Stimulated activated CD4-positive, alpha-beta T cell treated with anti-CD3 and anti-CD28 coated beads, Interleukin-4, amount 100 ng/mL, for 24 hours (primary cell): ENCODE data around the gene PRR7.
A peak's percentile ranks its signal among the peaks of the same experiment; 100 is the strongest.
"Not testable (repeated sequence)": the region's sequence is repeated elsewhere in the genome, so short reads cannot be mapped to it uniquely, and the experiment has no call there.

Experiments
- DNase-seq: peaks from one replicate; pipeline ENCODE4 v3.0.0-alpha.2; 2020

The PRR7 gene

GRCh38 chr5:177446200-177447065, at the start of gene PRR7:
Gene PRR7 (plus strand): TSS chr5:177446814. CDS start chr5:177455068, 8,254 bp downstream.
- DNase-seq: peak; percentile 69

GRCh38 chr5:177397875-177398390, 48.7 kb upstream of the PRR7 start:
- no peak for DNase-seq

- no peak for DNase-seq
These were observed 46.4 kb upstream of the PRR7 start, which contains the start of gene PFN3 for GRCh38 chr5:177399997-177400868. Gene PFN3 (minus strand): TSS chr5:177400661. CDS start chr5:177400576, 85 bp downstream.

GRCh38 chr5:177402271-177403043, 44.2 kb upstream of the PRR7 start:
- peak; percentile 74 for DNase-seq

GRCh38 chr5:177403102-177403791, 43.4 kb upstream of the PRR7 start:
- DNase-seq: peak; percentile 45

- peak; percentile 86 for DNase-seq
These were observed 42.6 kb upstream of the PRR7 start for GRCh38 chr5:177403792-177404640.

- DNase-seq: no peak
These were observed 41.9 kb upstream of the PRR7 start for GRCh38 chr5:177404641-177405179.

- DNase-seq: no peak
These were observed 41.3 kb upstream of the PRR7 start for GRCh38 chr5:177405312-177405711.

- DNase-seq: no peak
These were observed 40.8 kb upstream of the PRR7 start for GRCh38 chr5:177405805-177406204.

- DNase-seq: no peak
These were observed 37.4 kb upstream of the PRR7 start, which contains the start of gene F12 for GRCh38 chr5:177409043-177409801. Gene F12 (minus strand): TSS chr5:177409564. CDS start chr5:177409527, 37 bp downstream.

GRCh38 chr5:177410575-177410974, 36.0 kb upstream of the PRR7 start:
- no peak for DNase-seq

GRCh38 chr5:177412603-177413233, 33.9 kb upstream of the PRR7 start:
- DNase-seq: no peak

GRCh38 chr5:177414481-177414880, 32.1 kb upstream of the PRR7 start:
- DNase-seq: no peak

GRCh38 chr5:177417081-177417480, 29.5 kb upstream of the PRR7 start:
- not testable (repeated sequence) for DNase-seq

GRCh38 chr5:177419046-177419445, 27.6 kb upstream of the PRR7 start:
- DNase-seq: no peak

- DNase-seq: not testable (repeated sequence)
These were observed 26.1 kb upstream of the PRR7 start for GRCh38 chr5:177420472-177420871.

- no peak for DNase-seq
These were observed 25.4 kb upstream of the PRR7 start for GRCh38 chr5:177421062-177421798.

- no peak for DNase-seq
These were observed 22.9 kb upstream of the PRR7 start for GRCh38 chr5:177423671-177424070.
